ENCODE measurements around the gene ACSBG1.

GRCh38 chr15:78127882-78128281, 106.5 kb downstream of the ACSBG1 start:
- no peak for TF ChIP-seq POLR2A (IDR thresholded peaks at IDR 0.05; ENCODE audit: low read depth, low read length)
- no peak for TF ChIP-seq POLR2AphosphoS5 (IDR thresholded peaks at IDR 0.05; ENCODE audit: low read depth, low read length)

Data from GM12892 (cell line).